B cell (primary cell): ENCODE results near the gene GSTM3. TPM values are rescaled to one million over a fixed set of nuclear protein-coding genes. Genes with fewer than 3 reads are reported as not detected.
"Not testable (repeated sequence)": the region's sequence is repeated elsewhere in the genome, so short reads cannot be mapped to it uniquely, and the experiment has no call there.

ENCODE experiments used
- ATAC-seq: fragments of 200-7000 bp; cut with Tn5 transposase; one replicate; pipeline ENCODE4 v1.10.0; 2021; ENCODE audit warnings: low read depth, mild to moderate bottlenecking, moderate number of reproducible peaks, moderate library complexity
- CTCF ChIA-PET: fragments of 350-600 bp; sonication (Branson Sonifier 250); formaldehyde crosslinking; loops from one replicate; lab custom pipeline; 2021; ENCODE audit warnings: antibody characterized with exemption, inconsistent platforms; lab: Charles Lee
- POLR2A ChIA-PET: fragments of 350-600 bp; sonication (Branson Sonifier 250); formaldehyde crosslinking; loops from one replicate; lab custom pipeline; 2021; ENCODE audit warnings: antibody characterized with exemption; lab: Charles Lee
- DNase-seq: peaks from one replicate; pipeline ENCODE4 v3.0.0; 2013
- H2AFZ ChIP-seq: 2 replicates; pipeline ENCODE4 v1.6.1; 2012; ENCODE audit warnings: mild to moderate bottlenecking, low read depth, low read length; ENCODE audit not compliant: insufficient read depth, poor library complexity, severe bottlenecking
- H3K27ac ChIP-seq, 2 donors: 1 replicate in 1 of 2; 2 replicates in 1 of 2; pipeline ENCODE4 v1.5.1; 2012 to 2013; ENCODE audit warnings: low read length in 2 of 2, mild to moderate bottlenecking in 2 of 2, moderate library complexity in 1 of 2
- H3K27me3 ChIP-seq, 4 experiments: fragments of 200-600 bp in 1 of 4; sonication (generic) in 1 of 4; replicated peaks in 1 of 4; 1 replicate in 2 of 4; 2 replicates in 2 of 4; pipeline versions ENCODE4 v1.6.1 to v1.7.0; 2013 to 2016; ENCODE audit warnings: low read length in 3 of 4, mild to moderate bottlenecking in 2 of 4, mixed read lengths in 1 of 4, moderate library complexity in 1 of 4; ENCODE audit not compliant: insufficient read depth in 4 of 4, control insufficient read depth in 3 of 4; ENCODE audit errors: control extremely low read depth in 1 of 4
- H3K36me3 ChIP-seq, 2 experiments: replicated peaks in 1 of 2; 1 replicate in 1 of 2; 2 replicates in 1 of 2; pipeline versions ENCODE4 v1.6.1 to v1.7.1; 2013; ENCODE audit warnings: low read length in 1 of 2; ENCODE audit not compliant: insufficient read depth in 2 of 2, control insufficient read depth in 1 of 2; ENCODE audit errors: control extremely low read depth in 1 of 2, extremely low read depth in 1 of 2
- H3K4me1 ChIP-seq, 2 donors: fragments of 200-600 bp in 1 of 2; sonication (generic) in 1 of 2; 1 replicate in 1 of 2; 2 replicates in 1 of 2; pipeline versions ENCODE4 v1.5.1 to v1.6.1; 2013 to 2017; ENCODE audit warnings: low read length in 2 of 2; ENCODE audit not compliant: control insufficient read depth in 2 of 2, insufficient read depth in 2 of 2
- H3K4me2 ChIP-seq: replicated peaks from 2 replicates; pipeline ENCODE3; 2012; ENCODE audit warnings: mild to moderate bottlenecking, low read depth, low read length; ENCODE audit not compliant: poor library complexity, severe bottlenecking
- H3K4me3 ChIP-seq, 5 experiments: fragments of 200-600 bp in 1 of 5; sonication (generic) in 1 of 5; 1 replicate in 3 of 5; 2 replicates in 2 of 5; pipeline versions ENCODE4 v1.5.1 to v1.7.0; 2011 to 2016; ENCODE audit warnings: low read length in 4 of 5, mild to moderate bottlenecking in 4 of 5, low read depth in 2 of 5, control low read depth in 1 of 5, moderate library complexity in 1 of 5; ENCODE audit not compliant: insufficient read depth in 1 of 5; ENCODE audit errors: control extremely low read depth in 1 of 5, extremely low read depth in 1 of 5
- H3K79me2 ChIP-seq: fragments of 200-600 bp; sonication (generic); one replicate; pipeline ENCODE4 v1.6.0; 2016; ENCODE audit warnings: low read length; ENCODE audit not compliant: control insufficient read depth, insufficient read depth
- H3K9ac ChIP-seq: fragments of 200-600 bp; sonication (generic); 2 replicates; pipeline ENCODE4 v1.6.1; 2017; ENCODE audit warnings: mild to moderate bottlenecking, low read length, moderate library complexity
- H3K9me3 ChIP-seq, 3 donors: one replicate each; pipeline versions ENCODE4 v1.6.1 to v1.7.1; 2013; ENCODE audit warnings: low read length in 2 of 3; ENCODE audit not compliant: control insufficient read depth in 2 of 3, insufficient read depth in 1 of 3; ENCODE audit errors: control extremely low read depth in 1 of 3
- H4K20me1 ChIP-seq: 2 replicates; pipeline ENCODE4 v1.6.0; 2012; ENCODE audit warnings: mild to moderate bottlenecking, low read length; ENCODE audit not compliant: insufficient read depth, control insufficient read depth, poor library complexity, severe bottlenecking
- H3K27ac Mint-ChIP-seq: one replicate; pipeline ENCODE4 v1.8.0; 2021; ENCODE audit warnings: mixed read lengths
- H3K27me3 Mint-ChIP-seq: one replicate; pipeline ENCODE4 v1.8.0; 2021; ENCODE audit warnings: mixed read lengths
- H3K4me1 Mint-ChIP-seq: one replicate; pipeline ENCODE4 v1.8.0; 2021; ENCODE audit warnings: mixed read lengths
- H3K4me3 Mint-ChIP-seq: one replicate; pipeline ENCODE4 v1.8.0; 2021; ENCODE audit warnings: mixed read lengths
- H3K9me3 Mint-ChIP-seq: one replicate; pipeline ENCODE4 v1.8.0; 2022; ENCODE audit warnings: mixed read lengths; ENCODE audit not compliant: insufficient read depth
- CTCF ChIP-seq: fragments of 200-600 bp; IDR thresholded peaks from one replicate; pipeline ENCODE4 v1.8.0; 2022; ENCODE audit warnings: antibody characterized with exemption, mild to moderate bottlenecking
- EZH2 ChIP-seq: IDR thresholded peaks from 2 replicates; pipeline ENCODE4 v1.6.1; 2012; ENCODE audit warnings: borderline replicate concordance, low read depth, mild to moderate bottlenecking, moderate library complexity, low read length; ENCODE audit not compliant: insufficient read depth, poor library complexity, severe bottlenecking
- WGBS: methylation state at CpG from one replicate; pipeline ENCODE4 v1.1.5; 2013; ENCODE audit warnings: missing lambda C conversion rate; ENCODE audit not compliant: insufficient coverage; 5-methylcytosine and 5-hydroxymethylcytosine counted together
- intact Hi-C: fragments of 100-400 bp; cut with micrococcal nuclease; formaldehyde crosslinking; loops from one replicate; pipeline ENCODE4 v1.10.0; 2022
- polyA plus RNA-seq: library from polyadenylated mRNA; depleted of rRNA; stranded (reverse); fragments of >200 nt; gene quantifications from 2 replicates; pipeline ENCODE4 v1.2.3, GENCODE V29; 2012
- total RNA-seq, 2 donors: library from RNA; stranded (reverse); fragments of 120-200 nt in 1 of 2; gene quantifications; 1 replicate in 1 of 2; 2 replicates in 1 of 2; pipeline versions ENCODE4 v1.2.3 to v1.2.4, GENCODE V29; 2013 to 2022

The GSTM3 gene
- total and polyA plus RNA-seq, 2 donors (not counting 1 experiment from before 2014, with no cell fraction given), result 1.9 to 2.8 TPM

GRCh38 chr1:109713636-109714035 lies 27.2 kb downstream of the GSTM3 start:
- WGBS, result 79% methylated on average over 4 of the region's 5 CpGs
- Mint-ChIP-seq H3K27me3 (peaks cover 13% of the 10 kb centered on the region), H3K4me3 (no peak overlapping the region), H3K27ac (no peak overlapping the region), H3K9me3 (peaks cover 3% of the 10 kb centered on the region), H3K4me1 (no peaks in the 10 kb centered on the region)
- no peak overlapping the region for H3K4me3 ChIP-seq
- H3K27me3 ChIP-seq, result peaks cover 0 to 3% (median 0%) of the 10 kb centered on the region in 4 experiments
- H3K36me3 ChIP-seq, result no peaks in the 10 kb centered on the region
- no peak overlapping the region for H3K27ac ChIP-seq
- H2AFZ ChIP-seq, result no peak overlapping the region
- no peaks in the 10 kb centered on the region for H3K79me2 ChIP-seq
- ChIA-PET CTCF (no interaction called here), POLR2A (no interaction called here)
- no peak overlapping the region for H3K9ac ChIP-seq
- H4K20me1 ChIP-seq, result no peaks in the 10 kb centered on the region
- no peak for TF ChIP-seq CTCF
- no peak for TF ChIP-seq EZH2
- no peak overlapping the region for H3K4me2 ChIP-seq
- DNase-seq (no peak), ATAC-seq (no peak)
- peaks cover 0 to 10% (median 4%) of the 10 kb centered on the region in 3 donors for H3K9me3 ChIP-seq
- H3K4me1 ChIP-seq, result peaks cover 0 to 8% of the 10 kb centered on the region in 2 donors
- intact Hi-C loops, result no loop called here

GRCh38 chr1:109712321-109712864 lies 28.4 kb downstream of the GSTM3 start:
- ChIA-PET CTCF (no interaction called here), POLR2A (no interaction called here)
- no peak for TF ChIP-seq EZH2
- no peak for TF ChIP-seq CTCF
- H3K27me3 Mint-ChIP-seq, result peaks cover 15% of the 10 kb centered on the region
- H3K4me3 ChIP-seq, result peak overlapping the region in 3 of 5 experiments; percentile 39 to 61 (median 61)
- H3K4me2 ChIP-seq, result peak overlapping the region; percentile 68
- peaks cover 0 to 3% (median 0%) of the 10 kb centered on the region in 4 experiments for H3K27me3 ChIP-seq
- peak overlapping the region; percentile 68 for H2AFZ ChIP-seq
- 81% methylated on average over 19 of the region's 22 CpGs for WGBS
- H3K36me3 ChIP-seq, result no peaks in the 10 kb centered on the region
- DNase-seq, result no peak
- H3K27ac Mint-ChIP-seq, result no peak overlapping the region
- no peak overlapping the region for H3K27ac ChIP-seq
- peaks cover 3% of the 10 kb centered on the region for H3K9me3 Mint-ChIP-seq
- no peaks in the 10 kb centered on the region for H3K4me1 Mint-ChIP-seq
- H3K9ac ChIP-seq, result peak overlapping the region; percentile 59
- peak overlapping the region; percentile 23 for H3K4me3 Mint-ChIP-seq
- H3K79me2 ChIP-seq, result no peaks in the 10 kb centered on the region
- H3K4me1 ChIP-seq, result peaks cover 0 to 8% of the 10 kb centered on the region in 2 donors
- H4K20me1 ChIP-seq, result no peaks in the 10 kb centered on the region
- ATAC-seq, result no peak
- peaks cover 0 to 13% (median 6%) of the 10 kb centered on the region in 3 donors for H3K9me3 ChIP-seq
- intact Hi-C loops, result no loop called here

- Mint-ChIP-seq H3K4me3 (peak within 1 kb of the TSS; percentile 87), H3K27ac (peak within 1 kb of the TSS; percentile 86), H3K27me3 (peaks cover 15% of the 10 kb centered on the region)
- Histone ChIP-seq H3K4me3 (peak within 1 kb of the TSS in 3 of 5 experiments; percentile 39 to 61 (median 61)), H3K9ac (peak within 1 kb of the TSS; percentile 59), H3K4me2 (peak within 1 kb of the TSS; percentile 68), H3K9me3 (peaks cover 0 to 13% (median 6%) of the 10 kb centered on the region in 3 donors), H2AFZ (peak within 1 kb of the TSS; percentile 68)
- H3K4me1 Mint-ChIP-seq, H3K4me1 ChIP-seq, H3K27ac ChIP-seq, H3K79me2 ChIP-seq, H3K27me3 ChIP-seq, DNase-seq, H3K36me3 ChIP-seq, H3K9me3 Mint-ChIP-seq, H4K20me1 ChIP-seq, ATAC-seq, CTCF ChIA-PET, intact Hi-C loops, POLR2A ChIA-PET: not testable (repeated sequence)
- WGBS, result 59% methylated on average over 27 of the region's 33 CpGs
Observed at GRCh38 chr1:109711593-109712320, 29.1 kb downstream of the GSTM3 start, which contains the start of gene GSTM5. TSS of gene GSTM5 (plus strand) at chr1:109712251. CDS start at chr1:109712313, 62 bp downstream.
